Measurements from ENCODE around the gene NKD1. TPM values are rescaled to one million over a fixed set of nuclear protein-coding genes. Genes with fewer than 3 reads are reported as not detected.

Gene NKD1
- total RNA-seq, 6 experiments from 2014 or later: 0.69 to 2.6 (median 2.1) TPM

- H3K4me3 ChIP-seq: peak overlapping the region in 2 of 3 donors; percentile 18 to 27
- ATAC-seq: no peak
- whole genome bisulfite sequencing (ENCODE audit: insufficient coverage, low coverage, low lambda C conversion rate, missing lambda C conversion rate): 100% methylated on average over 1 of the region's 3 CpGs
- peak overlapping the region in 2 of 3 donors; percentile 53 to 54 for H3K27ac ChIP-seq
- TF ChIP-seq POLR2A (IDR thresholded peaks at IDR 0.05): no peak
- no peak for TF ChIP-seq CTCF (IDR thresholded peaks at IDR 0.05)
- H3K9me3 ChIP-seq: no peaks in the 10 kb centered on the region
- H3K4me1 ChIP-seq: no peaks in the 10 kb centered on the region
- H3K27me3 ChIP-seq: no peaks in the 10 kb centered on the region
- intact Hi-C loops (cut with DNase I): no loop called here
- no peaks in the 10 kb centered on the region for H3K36me3 ChIP-seq
- DNase-seq: no peak
Measured at GRCh38 chr16:50680556-50680893, 132.3 kb downstream of the NKD1 start.

- no peaks in the 10 kb centered on the region for H3K27me3 ChIP-seq
- TF ChIP-seq POLR2A (IDR thresholded peaks at IDR 0.05): no peak
- TF ChIP-seq CTCF (IDR thresholded peaks at IDR 0.05): no peak
- peak within 1 kb of the TSS; percentile 18 to 27 (median 18) for H3K4me3 ChIP-seq
- H3K36me3 ChIP-seq: no peaks in the 10 kb centered on the region
- ATAC-seq: peak; percentile 41 to 62 (median 52)
- intact Hi-C loops (cut with DNase I): no loop called here
- H3K9me3 ChIP-seq: no peaks in the 10 kb centered on the region
- H3K27ac ChIP-seq: peak within 1 kb of the TSS in 2 of 3 donors; percentile 53 to 54
- 50% methylated on average over 7 of the region's 16 CpGs for WGBS (ENCODE audit: insufficient coverage, low coverage, low lambda C conversion rate, missing lambda C conversion rate)
- no peak for DNase-seq
- H3K4me1 ChIP-seq: no peaks in the 10 kb centered on the region
Measured at GRCh38 chr16:50681021-50681885, 133.1 kb downstream of the NKD1 start, which contains the start of gene SNX20. Gene SNX20 (minus strand): TSS chr16:50681312. CDS start chr16:50677526, 3,786 bp downstream.

GRCh38 chr16:50683689-50684374 is 135.6 kb downstream of the NKD1 start:
- Histone ChIP-seq H3K27me3 (no peaks in the 10 kb centered on the region), H3K36me3 (no peaks in the 10 kb centered on the region), H3K4me1 (no peaks in the 10 kb centered on the region), H3K9me3 (no peaks in the 10 kb centered on the region), H3K4me3 (no peak overlapping the region), H3K27ac (no peak overlapping the region)
- WGBS (ENCODE audit: insufficient coverage, low coverage, low lambda C conversion rate, missing lambda C conversion rate): 67% methylated on average over 3 of the region's 14 CpGs
- intact Hi-C loops (cut with DNase I): no loop called here
- ATAC-seq: peak; percentile 5 to 58 (median 45)
- TF ChIP-seq POLR2A (IDR thresholded peaks at IDR 0.05): no peak
- TF ChIP-seq CTCF (IDR thresholded peaks at IDR 0.05): no peak
- no peak for DNase-seq

GRCh38 chr16:50684823-50685461 is 136.7 kb downstream of the NKD1 start:
- ATAC-seq (peak in 2 of 4 donors; percentile 17 to 23), DNase-seq (no peak)
- H3K4me3 ChIP-seq: no peak overlapping the region
- no peaks in the 10 kb centered on the region for H3K27me3 ChIP-seq
- intact Hi-C loops (cut with DNase I): no loop called here
- no peaks in the 10 kb centered on the region for H3K9me3 ChIP-seq
- H3K4me1 ChIP-seq: no peaks in the 10 kb centered on the region
- 69% methylated on average over 8 of the region's 11 CpGs for WGBS (ENCODE audit: insufficient coverage, low coverage, low lambda C conversion rate, missing lambda C conversion rate)
- TF ChIP-seq CTCF (IDR thresholded peaks at IDR 0.05) (no peak), POLR2A (IDR thresholded peaks at IDR 0.05) (no peak)
- H3K36me3 ChIP-seq: no peaks in the 10 kb centered on the region
- H3K27ac ChIP-seq: no peak overlapping the region
